ENCODE measurements around the gene PRCD.

Gene PRCD

DNA sequence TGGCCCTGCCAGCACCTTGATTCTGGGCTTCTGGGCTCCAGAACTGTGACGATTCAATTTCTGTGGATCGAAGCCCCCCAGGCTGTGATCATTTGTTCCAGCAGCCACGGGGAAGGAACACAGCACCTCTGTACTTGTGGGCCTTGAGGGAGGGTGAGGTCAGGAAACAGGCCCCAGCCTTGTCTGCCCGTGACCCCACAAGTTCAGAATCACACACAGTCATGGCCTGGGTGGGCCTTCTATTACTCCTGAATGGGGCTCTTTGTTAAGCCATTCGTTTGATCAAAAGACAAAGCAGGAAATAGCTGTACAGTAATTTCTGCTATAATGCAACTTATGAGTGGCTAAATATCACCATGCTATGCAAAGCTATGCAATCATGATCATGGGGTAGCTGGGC lies 35.7 kb downstream of the PRCD start:
- DNase-seq: no peak

DNA sequence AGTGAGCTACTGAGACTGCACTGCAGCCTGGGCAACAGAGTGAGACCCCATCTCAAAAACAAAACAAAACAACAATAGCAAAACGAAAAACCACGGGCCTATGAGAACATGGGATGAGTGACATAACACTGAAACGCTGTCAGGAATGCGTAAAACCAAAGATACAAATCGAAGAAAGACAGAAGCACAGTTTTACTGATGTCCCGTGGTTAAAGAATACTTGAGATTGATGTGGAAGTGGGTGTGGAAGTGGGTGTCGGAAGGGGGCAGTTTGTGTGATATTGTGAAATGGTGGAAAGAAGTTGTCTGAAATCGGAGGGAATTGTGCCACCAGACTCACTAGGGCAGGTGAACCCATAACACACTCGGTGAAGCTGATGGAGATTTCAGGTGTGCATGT lies 36.3 kb downstream of the PRCD start:
- DNase-seq: no peak

DNA sequence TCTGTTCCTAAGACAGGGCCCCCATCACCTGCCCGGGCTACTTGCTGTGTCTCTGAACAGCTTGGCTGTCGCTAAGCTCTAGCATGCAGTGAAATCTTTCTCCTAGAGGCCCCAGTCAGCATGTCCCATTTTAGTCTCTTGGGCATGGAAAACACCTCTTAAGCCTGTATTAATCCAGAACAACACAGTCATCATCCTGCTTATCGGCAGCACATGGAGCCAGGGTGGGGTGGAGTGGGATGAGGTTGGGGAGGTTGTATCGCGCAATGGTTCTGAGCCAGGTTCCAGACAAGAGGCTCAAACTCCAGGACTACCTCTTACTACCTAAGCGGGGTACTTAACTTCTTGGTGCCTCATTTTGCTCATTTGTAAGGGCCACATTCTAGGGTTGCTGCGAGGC lies 38.0 kb downstream of the PRCD start:
- DNase-seq: no peak

DNA sequence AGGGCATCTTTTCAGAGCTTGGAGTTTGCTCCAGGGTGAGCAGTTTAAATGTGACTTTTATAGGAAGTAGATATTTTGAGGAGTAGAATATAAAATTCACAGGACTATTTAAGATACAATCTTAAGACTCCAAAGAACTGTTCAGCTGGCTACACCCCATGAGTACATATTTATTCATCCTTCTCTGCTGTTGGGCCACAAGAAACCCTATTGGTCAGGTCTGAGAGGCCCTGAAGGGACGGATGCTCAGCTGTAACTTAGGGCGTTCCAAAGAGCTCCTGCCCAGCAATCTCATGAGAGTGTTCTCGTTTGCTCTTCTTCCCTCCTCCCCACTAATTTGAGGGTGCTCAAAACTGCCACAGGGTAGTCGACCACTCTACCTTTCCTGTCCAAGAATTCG lies 38.5 kb downstream of the PRCD start:
- DNase-seq: no peak

DNA sequence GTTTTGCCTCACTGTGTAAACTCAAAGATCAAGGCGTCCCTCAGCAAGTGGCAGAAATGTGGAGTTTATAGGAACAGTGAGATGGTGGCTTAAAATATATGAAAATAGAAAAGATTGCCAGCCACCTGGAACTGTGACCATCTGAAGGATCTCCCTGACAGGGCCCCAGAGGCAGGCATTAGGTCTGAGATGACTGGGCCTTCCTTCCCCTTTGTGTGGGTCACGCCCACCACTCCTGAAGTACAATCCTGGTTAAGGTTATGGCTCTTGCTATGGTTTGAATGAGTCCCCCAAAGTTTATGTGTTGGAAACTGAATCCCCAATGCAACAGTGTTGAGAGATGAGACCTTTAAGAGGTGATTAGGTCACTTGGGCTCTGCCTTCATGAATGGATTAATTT lies 39.4 kb downstream of the PRCD start:
- DNase-seq: no peak

DNA sequence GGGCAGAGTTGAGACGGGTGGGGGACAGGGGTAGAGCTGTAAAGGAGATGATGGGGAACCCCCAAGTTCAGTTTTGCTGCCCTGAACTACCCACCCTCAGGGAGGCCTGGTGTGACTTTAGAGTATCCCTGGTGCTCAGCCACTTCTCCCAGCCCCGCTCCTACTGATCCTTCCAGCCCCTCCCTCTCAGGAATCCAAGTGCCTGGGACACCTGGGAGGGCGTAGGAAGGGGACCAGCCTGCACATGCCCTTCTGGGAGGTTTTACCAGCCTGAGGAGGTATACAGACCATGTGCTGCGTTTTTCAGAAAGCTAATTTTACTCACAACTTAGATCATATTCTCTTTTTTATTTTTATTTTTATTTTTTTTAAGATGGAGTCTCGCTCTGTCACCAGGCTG lies 41.7 kb downstream of the PRCD start:
- DNase-seq: no peak

DNA sequence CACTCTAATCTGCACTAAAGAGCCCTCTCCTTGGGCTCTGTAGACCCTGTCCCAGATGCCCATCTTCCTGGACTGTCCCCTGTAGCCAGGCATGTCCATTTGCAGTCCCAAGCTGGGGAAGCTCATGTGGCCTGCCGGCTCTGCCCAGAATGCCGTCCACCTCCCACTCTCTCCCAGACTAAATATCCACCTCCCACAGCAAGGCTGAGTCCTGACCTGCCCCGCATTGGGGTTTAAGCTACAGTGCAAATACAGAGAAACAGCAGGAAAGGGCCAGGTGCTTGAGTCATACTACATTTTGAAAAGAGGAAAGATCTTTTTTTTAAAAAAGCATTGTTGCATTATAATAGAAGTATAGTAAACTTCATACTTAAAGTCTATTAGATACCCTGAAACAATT lies 42.8 kb downstream of the PRCD start:
- DNase-seq: no peak

DNA sequence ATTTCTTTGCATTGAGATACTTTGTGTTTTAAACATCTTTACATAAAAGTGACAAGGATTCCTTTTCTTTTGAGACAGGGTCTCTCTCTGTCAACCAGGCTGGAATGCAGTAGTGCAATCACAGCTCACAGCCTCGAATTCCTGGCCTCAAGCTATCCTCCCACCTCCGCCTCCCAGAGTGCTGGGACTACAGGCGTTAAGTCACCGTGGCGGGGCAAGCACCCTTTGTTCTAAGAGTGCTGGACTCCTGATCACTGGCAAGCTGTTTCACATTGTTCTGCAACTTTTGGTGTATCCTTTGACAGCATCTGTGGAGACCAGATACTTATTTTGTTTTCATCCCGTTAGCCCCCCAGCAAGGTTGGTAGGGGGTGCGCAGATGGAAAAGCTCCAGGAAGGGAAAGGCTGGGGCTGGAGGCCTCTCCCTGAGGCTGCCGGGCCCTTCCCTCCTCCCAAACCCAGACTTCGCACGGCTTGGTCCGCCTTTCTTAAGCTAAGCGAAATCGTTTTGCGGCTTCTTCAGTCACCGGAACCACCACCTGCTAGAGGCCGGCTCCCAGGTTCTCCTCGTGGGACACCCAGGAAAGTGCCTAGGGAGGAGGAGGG lies 44.7 kb downstream of the PRCD start:
- no peak for DNase-seq

DNA sequence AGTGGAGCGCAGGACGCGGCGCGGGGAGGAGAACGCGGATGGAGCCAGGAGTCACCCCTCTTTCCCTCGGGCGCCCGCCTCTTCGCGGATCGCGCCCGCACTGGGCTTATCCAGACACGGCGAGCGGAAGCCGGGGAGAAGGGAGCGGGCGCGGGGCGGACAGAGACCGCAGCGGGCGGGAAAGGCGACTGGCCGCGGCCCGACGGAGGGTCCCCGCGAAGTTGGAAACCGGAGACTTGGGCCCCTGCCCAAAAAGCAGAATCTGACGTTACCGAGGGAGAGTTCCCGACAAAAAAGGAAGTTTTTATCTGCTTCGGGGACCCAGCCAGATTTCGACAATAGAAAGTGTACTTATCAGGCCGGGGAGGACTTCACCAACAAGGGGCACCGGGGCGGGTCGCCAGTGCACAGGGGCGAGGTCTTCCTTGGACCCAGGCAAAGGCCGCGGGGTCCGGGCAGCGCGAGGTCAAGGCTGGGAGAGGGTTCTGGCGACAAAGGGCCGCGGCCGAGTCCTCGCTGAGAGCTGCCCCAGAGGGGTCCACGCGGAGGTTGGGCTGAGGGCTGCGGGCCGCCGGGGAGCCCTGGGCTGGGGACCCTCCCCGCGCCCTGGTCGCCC lies 45.3 kb downstream of the PRCD start:
- no peak for DNase-seq

DNA sequence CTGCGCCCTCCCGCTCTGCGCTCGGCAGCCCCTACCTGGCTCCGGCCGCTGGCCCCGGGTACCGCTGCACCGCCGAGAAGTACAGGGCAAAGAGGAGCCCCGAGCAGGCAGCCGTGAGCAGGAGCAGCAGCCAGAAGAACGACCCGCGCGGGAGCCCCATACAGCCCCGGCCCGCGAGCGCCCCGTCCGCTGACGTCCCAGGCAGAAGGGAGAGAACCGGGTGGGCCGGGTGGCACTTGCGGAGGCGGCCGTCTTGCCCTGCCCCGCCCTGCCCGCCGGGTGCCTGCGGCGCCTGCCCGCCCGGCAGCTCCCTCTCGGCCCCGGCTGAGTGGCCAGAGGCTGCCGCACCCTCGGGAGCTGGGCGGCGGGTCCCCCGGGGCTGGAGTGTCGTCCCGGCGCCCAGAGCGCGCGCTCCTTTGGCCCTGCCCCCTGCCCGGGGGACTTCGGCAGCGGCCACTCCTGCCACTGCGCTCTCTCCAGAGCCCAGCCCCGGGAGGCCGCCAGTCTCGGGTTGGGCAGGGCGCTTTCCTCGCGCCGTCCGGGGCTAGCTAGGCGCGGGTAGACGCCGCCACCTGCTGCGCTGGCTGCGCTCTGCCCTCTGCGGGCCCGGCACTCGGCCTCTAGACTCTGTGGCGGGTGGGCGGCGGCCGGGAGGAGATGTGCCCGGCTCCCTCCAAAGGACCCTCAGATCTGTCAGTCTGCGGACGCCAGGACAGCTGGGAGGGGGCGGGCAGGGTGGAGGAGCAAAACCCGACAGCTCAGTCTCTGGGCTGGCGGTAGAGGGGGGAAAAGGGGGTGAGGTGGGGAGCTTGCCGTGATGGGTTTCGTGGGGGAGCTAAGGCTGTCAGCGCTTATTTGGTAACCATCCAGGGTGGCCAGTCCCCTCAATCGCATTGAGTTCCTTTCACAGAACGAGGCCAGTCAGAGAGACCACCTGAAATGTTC lies 46.1 kb downstream of the PRCD start, which contains the start of gene ST6GALNAC2:
ST6GALNAC2 (minus strand) TSS at position 212 of the 945 bp plus-strand sequence; CDS start at position 160, 52 bp downstream.
- DNase-seq: peak; percentile 23

DNA sequence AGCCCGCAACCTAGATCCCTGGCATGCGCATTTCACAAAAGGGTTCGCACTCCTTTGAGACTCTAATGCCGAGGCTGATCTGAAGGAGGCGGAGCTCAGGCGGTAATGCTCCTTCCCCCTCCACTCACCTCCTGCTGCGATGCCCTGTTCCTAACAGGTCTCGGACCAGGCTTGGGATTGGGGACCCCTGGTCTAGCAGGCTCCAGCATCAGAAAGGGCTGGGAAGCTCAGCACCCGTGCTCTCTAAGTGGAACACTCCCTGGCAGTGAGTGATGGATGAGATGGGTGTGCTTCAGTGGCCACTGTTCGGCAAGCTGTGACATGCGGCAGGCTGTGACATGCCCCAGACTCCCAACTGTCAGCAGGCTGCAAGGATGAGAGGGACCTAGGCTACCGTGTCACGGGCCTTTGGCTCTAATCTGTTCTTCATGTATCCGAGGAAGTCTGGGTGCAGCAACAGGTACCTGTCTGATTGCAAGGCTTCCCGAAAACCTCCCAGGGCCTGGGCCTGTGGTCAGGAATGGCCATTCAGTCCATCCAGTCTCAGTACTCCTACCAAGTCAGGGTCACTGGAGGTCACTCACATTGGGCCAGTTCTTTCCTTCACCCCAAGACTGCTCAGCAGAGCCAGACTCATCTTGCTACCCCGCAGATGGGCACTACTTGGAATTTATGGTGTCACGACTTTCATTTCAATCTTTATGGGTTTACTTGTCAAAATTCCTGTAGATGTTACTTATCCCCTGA lies 47.1 kb downstream of the PRCD start:
- DNase-seq: no peak

DNA sequence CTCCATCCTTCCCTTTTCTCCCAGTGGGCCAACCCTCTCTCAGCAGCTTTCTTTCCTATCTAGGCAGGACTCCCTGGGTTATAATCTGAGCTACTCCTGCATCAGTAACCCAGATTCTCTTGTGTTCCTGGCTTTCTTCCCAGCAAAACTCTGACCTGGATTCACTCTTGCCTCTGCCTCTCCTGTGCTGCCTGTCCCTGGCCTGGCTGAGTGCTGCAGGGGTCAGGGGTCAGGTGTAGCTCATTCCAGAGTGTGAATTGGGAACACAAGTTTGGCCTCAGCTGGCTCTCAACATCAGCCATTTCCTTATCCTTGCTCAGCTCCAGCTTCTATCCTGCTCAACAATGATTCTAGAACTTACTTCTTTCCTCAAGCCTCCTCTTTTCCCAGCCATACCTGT lies 48.3 kb downstream of the PRCD start:
- no peak for DNase-seq

DNA sequence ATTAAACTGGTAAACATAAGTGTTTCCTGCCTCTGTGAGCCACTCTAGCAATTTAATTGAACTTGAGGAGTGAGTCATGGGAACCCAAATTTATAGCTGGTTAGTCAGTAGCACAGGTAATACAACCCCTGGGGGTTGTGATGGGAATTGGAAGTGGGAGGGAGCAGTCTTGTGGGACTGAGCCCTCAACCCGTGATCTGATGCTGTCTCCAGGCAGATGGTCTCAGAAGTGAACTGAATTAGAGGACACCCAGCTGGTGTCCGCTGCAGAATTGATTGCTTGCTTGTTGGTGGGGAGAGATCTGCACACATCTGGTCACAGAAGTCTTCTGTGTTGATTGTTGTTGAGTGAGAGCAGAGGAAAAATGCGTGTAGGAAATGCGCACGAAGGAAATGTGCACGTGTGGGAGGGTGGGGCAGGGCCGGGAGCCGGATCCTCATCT lies 53.6 kb downstream of the PRCD start:
- no peak for DNase-seq

DNA sequence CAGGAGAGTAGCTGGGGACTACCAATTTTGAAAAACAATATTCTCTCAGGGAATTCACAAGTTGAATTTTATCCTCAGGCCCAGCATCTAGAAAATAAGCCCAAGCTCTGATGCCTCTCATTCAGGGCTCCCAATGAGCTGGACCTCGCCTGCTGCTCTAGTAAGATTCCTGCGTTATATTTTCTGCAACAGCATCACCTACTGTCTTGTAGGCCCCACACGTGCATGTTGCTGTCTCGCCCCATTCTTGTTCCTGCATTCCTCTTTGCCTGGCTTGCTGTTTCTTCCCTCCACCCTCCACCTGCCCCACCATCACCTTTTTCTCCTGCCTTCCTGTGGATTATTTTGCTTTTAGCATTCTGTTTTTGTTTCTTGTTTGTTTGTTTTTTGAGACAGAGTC lies 54.1 kb downstream of the PRCD start:
- no peak for DNase-seq

DNA sequence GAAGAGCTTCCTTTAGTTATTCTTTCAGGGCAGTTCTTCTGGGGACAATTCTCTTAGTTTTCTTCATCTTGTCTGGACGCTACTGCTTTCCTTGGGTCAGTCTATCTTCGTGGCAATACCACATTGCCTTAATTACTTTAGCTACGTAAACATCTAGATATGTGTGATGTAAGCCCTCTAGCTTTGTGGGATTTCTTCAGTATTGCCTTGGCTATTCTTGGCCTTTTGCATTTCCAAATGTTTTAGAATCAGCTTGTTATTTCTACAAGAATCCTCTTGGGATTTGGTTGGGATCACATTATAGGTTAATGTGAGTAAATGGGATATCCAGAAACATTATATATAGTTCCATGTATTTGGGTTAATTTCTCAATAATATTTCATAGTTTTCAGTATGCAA lies 54.8 kb downstream of the PRCD start:
- DNase-seq: no peak
